H54 (cell line): Measurements from ENCODE around the gene EDC4.

Experiments used
- DNase-seq: peaks from one replicate; pipeline ENCODE4 v3.0.0; 2011; ENCODE audit warnings: low spot score, mixed read lengths; ENCODE audit not compliant: insufficient read length
- FAIRE-seq: peaks from 3 replicates; lab custom pipeline; 2011; peaks lifted over from hg19 to GRCh38; lab: Jason Lieb, UNC
- POLR2A ChIP-seq: IDR thresholded peaks from 2 replicates; pipeline ENCODE4 v1.6.1; 2011; ENCODE audit warnings: low read depth, mild to moderate bottlenecking, low read length

The EDC4 gene

GRCh38 chr16:67879936-67880335 lies 7.1 kb downstream of the EDC4 start:
- TF ChIP-seq POLR2A, result no peak
- no peak for FAIRE-seq
- DNase-seq, result no peak

GRCh38 chr16:67880584-67880983 lies 7.7 kb downstream of the EDC4 start:
- DNase-seq (no peak), FAIRE-seq (no peak)
- TF ChIP-seq POLR2A, result no peak

- DNase-seq, result no peak
- TF ChIP-seq POLR2A, result no peak
- FAIRE-seq, result no peak
Measured at GRCh38 chr16:67881621-67882161, 8.8 kb downstream of the EDC4 start.

DNA sequence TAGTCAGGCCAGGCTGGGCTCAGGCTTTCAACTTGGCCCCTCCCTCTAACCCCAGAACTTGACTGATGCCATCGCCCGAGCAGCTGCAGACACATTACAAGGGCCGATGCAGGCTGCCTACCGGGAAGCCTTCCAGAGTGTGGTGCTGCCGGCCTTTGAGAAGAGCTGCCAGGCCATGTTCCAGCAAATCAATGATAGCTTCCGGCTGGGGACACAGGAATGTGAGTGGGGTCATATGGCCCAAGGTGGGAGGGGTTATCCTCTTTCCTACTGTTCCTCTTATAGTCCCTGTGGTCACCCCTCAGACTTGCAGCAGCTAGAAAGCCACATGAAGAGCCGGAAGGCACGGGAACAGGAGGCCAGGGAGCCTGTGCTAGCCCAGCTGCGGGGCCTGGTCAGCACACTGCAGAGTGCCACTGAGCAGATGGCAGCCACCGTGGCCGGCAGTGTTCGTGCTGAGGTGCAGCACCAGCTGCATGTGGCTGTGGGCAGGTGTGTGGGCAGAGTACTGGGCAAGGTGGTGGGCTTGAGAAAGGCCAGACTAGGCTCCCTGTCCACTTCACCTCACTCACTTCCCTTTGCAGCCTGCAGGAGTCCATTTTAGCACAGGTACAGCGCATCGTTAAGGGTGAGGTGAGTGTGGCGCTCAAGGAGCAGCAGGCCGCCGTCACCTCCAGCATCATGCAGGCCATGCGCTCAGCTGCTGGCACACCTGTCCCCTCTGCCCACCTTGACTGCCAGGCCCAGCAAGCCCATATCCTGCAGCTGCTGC lies 9.7 kb downstream of the EDC4 start:
- DNase-seq (no peak), FAIRE-seq (no peak)
- TF ChIP-seq POLR2A, result no peak

DNA sequence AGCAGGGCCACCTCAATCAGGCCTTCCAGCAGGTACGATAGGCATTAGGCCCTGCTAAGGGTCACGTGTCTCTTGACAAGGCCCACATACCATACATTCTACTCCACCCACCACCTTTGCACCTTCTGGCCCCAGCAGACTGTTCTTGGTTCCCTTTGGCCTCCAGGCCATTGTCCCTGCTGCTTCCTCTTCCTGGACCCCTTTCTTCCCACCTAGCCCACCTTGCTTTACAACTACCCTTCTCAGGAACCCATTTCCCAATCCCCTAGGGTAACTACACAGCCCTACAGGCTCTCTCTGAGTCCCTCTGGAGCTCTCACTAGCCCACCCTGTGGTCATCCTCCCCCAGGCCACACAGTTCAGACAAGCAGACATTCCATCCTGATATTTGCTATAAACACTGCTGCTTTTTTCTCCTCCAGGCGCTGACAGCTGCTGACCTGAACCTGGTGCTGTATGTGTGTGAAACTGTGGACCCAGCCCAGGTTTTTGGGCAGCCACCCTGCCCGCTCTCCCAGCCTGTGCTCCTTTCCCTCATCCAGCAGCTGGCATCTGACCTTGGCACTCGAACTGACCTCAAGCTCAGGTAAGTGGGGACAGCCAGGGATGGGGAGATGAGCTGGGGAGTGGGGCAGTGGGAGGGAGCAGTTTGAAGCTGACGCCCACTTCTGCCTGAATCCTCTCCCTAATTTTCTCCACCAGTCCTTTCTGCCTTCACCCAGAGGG lies 10.5 kb downstream of the EDC4 start:
- no peak for DNase-seq
- no peak for FAIRE-seq
- no peak for TF ChIP-seq POLR2A

GRCh38 chr16:67883872-67884261 lies 11.0 kb downstream of the EDC4 start:
- DNase-seq (peak; percentile 49), FAIRE-seq (no peak)
- TF ChIP-seq POLR2A, result no peak

- peak; percentile 59 for DNase-seq
- TF ChIP-seq POLR2A, result no peak
Measured at GRCh38 chr16:67884684-67885083, 11.8 kb downstream of the EDC4 start, which contains the start of gene NRN1L. TSS of gene NRN1L (plus strand) at chr16:67884885. CDS start at chr16:67884904, 19 bp downstream.

DNA sequence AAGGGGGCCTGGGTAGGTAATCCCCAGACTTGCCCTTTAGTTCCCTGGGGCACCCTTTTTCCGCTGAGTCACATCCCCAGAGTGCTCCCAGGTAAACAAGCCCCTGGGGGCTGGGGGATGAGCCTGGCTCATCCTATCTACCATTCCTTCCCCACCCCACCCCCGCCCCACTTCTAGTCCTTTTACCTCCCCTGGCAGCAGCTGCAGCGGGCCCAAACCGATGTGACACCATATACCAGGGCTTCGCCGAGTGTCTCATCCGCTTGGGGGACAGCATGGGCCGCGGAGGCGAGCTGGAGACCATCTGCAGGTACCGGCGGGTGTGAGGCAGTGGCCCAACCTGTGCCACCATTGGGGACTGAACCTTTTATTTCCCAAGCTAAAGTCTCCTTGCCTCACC lies 12.7 kb downstream of the EDC4 start:
- FAIRE-seq, result no peak
- DNase-seq, result no peak

More at GRCh38 chr16:67884684-67885083, 11.8 kb downstream of the EDC4 start, which contains the start of gene NRN1L:
- no peak for FAIRE-seq

DNA sequence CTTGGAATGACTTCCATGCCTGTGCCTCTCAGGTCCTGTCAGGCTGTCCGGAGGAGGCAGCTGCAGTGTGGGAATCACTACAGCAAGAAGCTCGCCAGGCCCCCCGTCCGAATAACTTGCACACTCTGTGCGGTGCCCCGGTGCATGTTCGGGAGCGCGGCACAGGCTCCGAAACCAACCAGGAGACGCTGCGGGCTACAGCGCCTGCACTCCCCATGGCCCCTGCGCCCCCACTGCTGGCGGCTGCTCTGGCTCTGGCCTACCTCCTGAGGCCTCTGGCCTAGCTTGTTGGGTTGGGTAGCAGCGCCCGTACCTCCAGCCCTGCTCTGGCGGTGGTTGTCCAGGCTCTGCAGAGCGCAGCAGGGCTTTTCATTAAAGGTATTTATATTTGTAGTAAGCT lies 13.1 kb downstream of the EDC4 start:
- FAIRE-seq, result no peak
- no peak for TF ChIP-seq POLR2A
- no peak for DNase-seq

More for the DNA sequence above, 12.7 kb downstream of the EDC4 start:
- TF ChIP-seq POLR2A, result no peak

DNA sequence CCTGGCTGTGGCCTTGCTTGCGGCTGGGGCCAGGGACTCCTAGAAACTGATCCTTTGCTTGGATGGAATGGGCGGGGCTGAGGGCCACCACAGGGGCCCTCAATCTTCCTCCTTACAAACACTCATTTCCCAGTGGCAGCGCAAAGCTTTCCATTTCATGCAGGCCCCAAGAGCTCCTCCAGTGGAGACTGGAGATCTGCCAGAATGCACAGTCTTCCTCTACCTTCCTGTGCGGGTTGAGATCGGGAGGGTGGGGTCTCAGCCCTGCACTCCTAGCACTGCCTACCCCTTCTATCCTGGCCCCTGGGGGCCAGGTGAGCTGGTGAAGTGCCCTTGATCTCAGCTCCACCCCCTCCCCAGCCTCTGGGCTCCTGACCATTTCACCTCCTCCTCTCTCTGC lies 13.5 kb downstream of the EDC4 start:
- no peak for TF ChIP-seq POLR2A
- FAIRE-seq, result no peak
- no peak for DNase-seq

GRCh38 chr16:67888331-67888730 lies 15.5 kb downstream of the EDC4 start:
- no peak for FAIRE-seq
- DNase-seq, result no peak
- no peak for TF ChIP-seq POLR2A

DNA sequence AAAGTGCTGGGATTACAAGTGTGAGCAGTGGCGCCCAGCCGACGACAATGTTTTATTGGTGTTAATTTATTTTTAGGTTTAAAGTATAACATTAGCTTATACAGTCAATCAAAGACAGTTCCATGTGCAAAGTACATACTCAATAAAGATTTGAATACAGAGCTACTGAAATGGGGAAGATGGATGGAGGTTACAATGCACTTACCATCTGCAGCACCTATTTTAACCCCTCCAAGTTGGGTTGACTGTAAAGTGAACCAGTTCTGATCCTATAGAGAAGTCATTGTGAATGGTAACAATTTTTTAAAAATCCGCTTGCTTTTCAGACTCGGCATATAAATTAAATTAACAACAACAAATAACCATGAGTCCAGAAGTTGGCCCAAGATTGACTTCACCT lies 19.5 kb downstream of the EDC4 start:
- FAIRE-seq (no peak), DNase-seq (no peak)
- TF ChIP-seq POLR2A, result no peak

DNA sequence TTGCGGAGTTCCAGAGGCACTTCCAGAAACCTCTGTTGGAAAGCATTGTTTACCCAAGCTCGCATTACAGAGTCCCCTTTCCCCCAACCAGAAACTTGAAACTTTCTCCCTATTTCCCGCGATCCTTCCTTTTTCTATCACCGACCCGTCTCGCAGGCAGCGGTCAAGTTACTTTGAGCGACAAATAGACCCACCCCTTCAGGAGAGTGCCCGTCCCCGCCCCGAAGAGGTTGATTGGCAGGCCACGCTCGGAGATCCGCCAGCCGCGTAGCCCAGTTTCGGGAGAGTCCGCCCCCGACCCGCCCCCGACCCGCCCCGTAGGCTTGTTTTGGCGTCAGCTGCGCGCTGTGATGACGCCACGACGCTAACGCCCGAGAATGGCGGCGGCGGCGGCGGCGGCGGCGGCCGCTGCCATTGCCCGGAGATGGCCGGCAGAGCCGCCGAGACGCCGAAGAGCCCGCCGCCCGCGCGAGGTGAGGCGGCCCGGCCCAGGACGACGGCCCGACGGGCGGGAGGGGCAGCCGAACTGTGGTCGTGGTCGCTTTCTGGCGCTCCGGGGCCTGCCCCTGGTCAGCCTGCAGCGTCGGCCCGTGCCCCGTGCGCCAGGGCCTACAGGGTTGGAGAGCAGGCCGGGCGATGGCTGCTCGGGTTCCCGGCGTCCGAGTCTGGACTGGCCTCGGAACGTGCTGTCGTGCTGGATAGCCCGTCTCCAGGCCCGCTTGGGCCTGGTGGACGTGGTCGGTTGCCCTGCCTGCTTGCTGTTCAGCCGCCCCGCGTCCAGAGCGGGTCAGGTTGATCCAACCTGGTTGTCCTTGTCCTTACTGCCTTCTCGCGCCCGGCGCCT lies 20.3 kb downstream of the EDC4 start, which contains the start of gene PSKH1:
Gene PSKH1 (plus strand): TSS at position 356 of the 844 bp plus-strand sequence. CDS start 15,496 bp downstream, outside the sequence.
- FAIRE-seq, result no peak
- peak; percentile 96 for DNase-seq
- TF ChIP-seq POLR2A, result peak; percentile 30; the same call in 1 of the 2 replicates

DNA sequence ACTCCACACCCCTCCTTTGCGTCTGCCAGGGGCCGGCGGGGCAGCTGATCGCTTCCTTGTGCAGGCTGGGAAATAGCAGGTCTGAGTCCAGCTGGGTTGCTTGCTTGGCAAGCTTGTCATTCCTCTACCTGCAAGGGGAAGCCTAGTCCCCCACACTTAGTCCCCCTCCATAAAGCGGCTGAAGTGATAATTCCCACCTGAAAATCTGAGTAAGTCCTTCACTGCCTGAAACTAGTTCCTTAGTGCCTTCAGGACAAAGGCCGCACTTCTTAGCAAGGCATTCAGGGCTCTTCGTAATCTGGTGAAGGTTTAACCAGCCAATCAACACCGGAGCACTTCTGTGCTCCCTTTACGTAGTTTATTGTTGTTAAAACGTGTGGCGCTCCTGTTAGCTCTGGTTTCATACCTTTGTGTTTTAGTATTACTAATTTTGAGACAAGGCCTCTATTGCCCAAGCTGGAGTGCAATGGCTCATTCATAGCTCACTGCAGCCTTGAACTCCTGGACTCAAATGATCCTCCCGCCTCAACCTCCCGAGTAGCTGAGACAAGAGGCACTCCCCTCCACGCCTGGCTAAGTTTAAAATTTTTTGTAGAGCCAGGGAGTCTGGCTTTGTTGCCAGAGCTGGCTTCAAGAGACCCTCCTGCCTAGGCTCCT lies 21.0 kb downstream of the EDC4 start:
- no peak for DNase-seq
- TF ChIP-seq POLR2A, result no peak
- no peak for FAIRE-seq
